Adipocyte (in vitro differentiated cells): ENCODE results near the gene FPR3.

Experiments used
- DNase-seq: peaks from one replicate; pipeline ENCODE4 v3.0.0-alpha.2; 2015; ENCODE audit warnings: low read depth
- H3K27me3 ChIP-seq: replicated peaks from 2 replicates; pipeline ENCODE4 v1.7.0; 2013; ENCODE audit warnings: mild to moderate bottlenecking, low read length, moderate library complexity; ENCODE audit not compliant: control insufficient read depth, insufficient read depth
- H3K36me3 ChIP-seq: 2 replicates; pipeline ENCODE4 v1.7.0; 2013; ENCODE audit warnings: low read length, mild to moderate bottlenecking, moderate library complexity; ENCODE audit not compliant: control insufficient read depth, insufficient read depth, severe bottlenecking
- H3K4me1 ChIP-seq: 2 replicates; pipeline ENCODE4 v1.7.0; 2013; ENCODE audit warnings: mild to moderate bottlenecking, low read length, moderate library complexity; ENCODE audit not compliant: control insufficient read depth, insufficient read depth
- H3K4me3 ChIP-seq: 2 replicates; pipeline ENCODE4 v1.7.0; 2013; ENCODE audit warnings: mild to moderate bottlenecking, low read length, moderate library complexity
- H3K9ac ChIP-seq: 2 replicates; pipeline ENCODE4 v1.7.0; 2013; ENCODE audit warnings: mild to moderate bottlenecking, low read length, moderate library complexity
- H3K9me3 ChIP-seq: 2 replicates; pipeline ENCODE4 v1.7.0; 2013; ENCODE audit warnings: mild to moderate bottlenecking, low read length, moderate library complexity; ENCODE audit not compliant: control insufficient read depth

The FPR3 gene

GRCh38 chr19:51809787-51810186, 14.8 kb downstream of the FPR3 start:
- Histone ChIP-seq H3K9me3 (no peaks in the 10 kb centered on the region), H3K27me3 (no peaks in the 10 kb centered on the region), H3K4me1 (peaks cover 22% of the 10 kb centered on the region), H3K9ac (peak overlapping the region; percentile 25), H3K4me3 (no peak overlapping the region), H3K36me3 (no peaks in the 10 kb centered on the region)
- DNase-seq, result peak; percentile 50

- no peak overlapping the region for H3K9ac ChIP-seq
- peak; percentile 13 for DNase-seq
Measured at GRCh38 chr19:51810223-51810622, 15.3 kb downstream of the FPR3 start.

GRCh38 chr19:51811344-51811743, 16.4 kb downstream of the FPR3 start:
- H3K4me1 ChIP-seq, result peaks cover 22% of the 10 kb centered on the region
- H3K9me3 ChIP-seq, result no peaks in the 10 kb centered on the region
- no peaks in the 10 kb centered on the region for H3K36me3 ChIP-seq
- no peaks in the 10 kb centered on the region for H3K27me3 ChIP-seq
- H3K4me3 ChIP-seq, result no peak overlapping the region
- DNase-seq, result no peak
- no peak overlapping the region for H3K9ac ChIP-seq

More at GRCh38 chr19:51810223-51810622, 15.3 kb downstream of the FPR3 start:
- Histone ChIP-seq H3K4me3 (peak overlapping the region; percentile 37), H3K27me3 (no peaks in the 10 kb centered on the region), H3K4me1 (peaks cover 22% of the 10 kb centered on the region), H3K9me3 (no peaks in the 10 kb centered on the region), H3K36me3 (no peaks in the 10 kb centered on the region)

- Histone ChIP-seq H3K9me3 (no peaks in the 10 kb centered on the region), H3K9ac (no peak overlapping the region), H3K4me1 (peaks cover 4% of the 10 kb centered on the region), H3K36me3 (no peaks in the 10 kb centered on the region), H3K27me3 (no peaks in the 10 kb centered on the region), H3K4me3 (no peak overlapping the region)
- no peak for DNase-seq
Measured at GRCh38 chr19:51815043-51815442, 20.1 kb downstream of the FPR3 start.

GRCh38 chr19:51816711-51817110, 21.8 kb downstream of the FPR3 start:
- Histone ChIP-seq H3K4me1 (peaks cover 5% of the 10 kb centered on the region), H3K4me3 (no peak overlapping the region), H3K9ac (no peak overlapping the region), H3K27me3 (no peaks in the 10 kb centered on the region), H3K36me3 (no peaks in the 10 kb centered on the region), H3K9me3 (no peaks in the 10 kb centered on the region)
- no peak for DNase-seq

GRCh38 chr19:51820011-51820410, 25.1 kb downstream of the FPR3 start:
- DNase-seq, result no peak
- no peak overlapping the region for H3K4me3 ChIP-seq
- no peak overlapping the region for H3K9ac ChIP-seq
- H3K27me3 ChIP-seq, result no peaks in the 10 kb centered on the region
- peaks cover 13% of the 10 kb centered on the region for H3K4me1 ChIP-seq
- H3K36me3 ChIP-seq, result no peaks in the 10 kb centered on the region
- H3K9me3 ChIP-seq, result no peaks in the 10 kb centered on the region

GRCh38 chr19:51820831-51821446, 26.0 kb downstream of the FPR3 start:
- H3K9me3 ChIP-seq, result peaks cover 5% of the 10 kb centered on the region
- H3K9ac ChIP-seq, result no peak overlapping the region
- no peak overlapping the region for H3K4me3 ChIP-seq

GRCh38 chr19:51821456-51821855, 26.5 kb downstream of the FPR3 start:
- Histone ChIP-seq H3K4me3 (no peak overlapping the region), H3K36me3 (no peaks in the 10 kb centered on the region), H3K9ac (peak overlapping the region; percentile 38), H3K4me1 (peaks cover 13% of the 10 kb centered on the region), H3K27me3 (no peaks in the 10 kb centered on the region), H3K9me3 (peaks cover 10% of the 10 kb centered on the region)
- no peak for DNase-seq

More at GRCh38 chr19:51820831-51821446, 26.0 kb downstream of the FPR3 start:
- H3K4me1 ChIP-seq, result peaks cover 13% of the 10 kb centered on the region
- H3K27me3 ChIP-seq, result no peaks in the 10 kb centered on the region
- H3K36me3 ChIP-seq, result no peaks in the 10 kb centered on the region
- no peak for DNase-seq

- Histone ChIP-seq H3K4me3 (no peak overlapping the region), H3K9me3 (peaks cover 15% of the 10 kb centered on the region), H3K9ac (peak overlapping the region; percentile 38), H3K36me3 (no peaks in the 10 kb centered on the region), H3K4me1 (peaks cover 13% of the 10 kb centered on the region), H3K27me3 (no peaks in the 10 kb centered on the region)
- no peak for DNase-seq
Measured at GRCh38 chr19:51821921-51822320, 27.0 kb downstream of the FPR3 start.

GRCh38 chr19:51822325-51822724, 27.4 kb downstream of the FPR3 start:
- H3K4me3 ChIP-seq, result no peak overlapping the region
- no peaks in the 10 kb centered on the region for H3K27me3 ChIP-seq
- peak; percentile 25 for DNase-seq
- peaks cover 19% of the 10 kb centered on the region for H3K9me3 ChIP-seq
- no peaks in the 10 kb centered on the region for H3K36me3 ChIP-seq
- H3K4me1 ChIP-seq, result peaks cover 13% of the 10 kb centered on the region
- peak overlapping the region; percentile 23 for H3K9ac ChIP-seq

GRCh38 chr19:51822946-51823345, 28.0 kb downstream of the FPR3 start:
- Histone ChIP-seq H3K4me3 (no peak overlapping the region), H3K9ac (no peak overlapping the region), H3K4me1 (peaks cover 13% of the 10 kb centered on the region), H3K36me3 (no peaks in the 10 kb centered on the region), H3K27me3 (no peaks in the 10 kb centered on the region), H3K9me3 (peaks cover 21% of the 10 kb centered on the region)
- no peak for DNase-seq
